HepG2 (cell line): Measurements from ENCODE around the gene TRPV2. TPM values are rescaled to one million over a fixed set of nuclear protein-coding genes. Genes with fewer than 3 reads are reported as not detected.

Experiments
- ADNP ChIP-seq: sonication (generic); formaldehyde crosslinking; IDR thresholded peaks from 2 replicates; pipeline ENCODE4 v1.4.0; 2020; ENCODE audit warnings: missing genetic modification reagents
- ARNT ChIP-seq: fragments of 450-650 bp; IDR thresholded peaks from 2 replicates; pipeline ENCODE4 v1.6.1; 2017
- ATF7 ChIP-seq, 2 experiments: fragments of 450-650 bp in 1 of 2; sonication (generic) in 1 of 2; formaldehyde crosslinking in 1 of 2; IDR thresholded peaks; 2 replicates each; pipeline versions ENCODE4 v1.4.0 to v1.6.1; 2016 to 2020; ENCODE audit warnings: antibody characterized with exemption in 1 of 2, mild to moderate bottlenecking in 1 of 2, missing genetic modification reagents in 1 of 2
- CREB1 ChIP-seq, 2 experiments: fragments of 450-650 bp in 1 of 2; IDR thresholded peaks; 2 replicates each; pipeline ENCODE4 v1.6.1; 2016 to 2017; ENCODE audit warnings: control low read depth in 1 of 2, mild to moderate bottlenecking in 1 of 2, missing compliant biosample characterization in 1 of 2, missing genetic modification characterization in 1 of 2
- HMG20B ChIP-seq: conservative IDR thresholded peaks from 2 replicates; pipeline ENCODE4 v1.6.1; 2016; ENCODE audit warnings: missing genetic modification reagents, missing compliant biosample characterization
- IRF2 ChIP-seq: IDR thresholded peaks from 2 replicates; pipeline ENCODE4 v1.6.1; 2018; ENCODE audit warnings: missing genetic modification reagents, missing compliant biosample characterization
- JDP2 ChIP-seq: sonication (generic); formaldehyde crosslinking; IDR thresholded peaks from 2 replicates; pipeline ENCODE4 v1.8.1; 2022; ENCODE audit warnings: missing genetic modification reagents, borderline replicate concordance
- KDM4B ChIP-seq: sonication (generic); formaldehyde crosslinking; IDR thresholded peaks from 2 replicates; pipeline ENCODE4 v1.4.0; 2020; ENCODE audit warnings: missing genetic modification reagents
- KLF16 ChIP-seq, 2 experiments: sonication (generic) in 1 of 2; formaldehyde crosslinking in 1 of 2; IDR thresholded peaks; 2 replicates each; pipeline versions ENCODE4 v1.6.1 to v1.8.0; 2016 to 2023; ENCODE audit warnings: missing genetic modification reagents in 2 of 2, missing compliant biosample characterization in 1 of 2
- MED13 ChIP-seq: sonication (generic); formaldehyde crosslinking; IDR thresholded peaks from 2 replicates; pipeline ENCODE4 v1.5.0; 2020; ENCODE audit warnings: missing genetic modification reagents
- MLLT10 ChIP-seq: sonication (generic); formaldehyde crosslinking; IDR thresholded peaks from 2 replicates; pipeline ENCODE4 v1.4.0; 2020; ENCODE audit warnings: missing genetic modification reagents
- NFRKB ChIP-seq: fragments of 450-650 bp; IDR thresholded peaks from 2 replicates; pipeline ENCODE4 v1.6.1; 2017
- NKX3-1 ChIP-seq: sonication (generic); formaldehyde crosslinking; IDR thresholded peaks from 2 replicates; pipeline ENCODE4 v1.5.0; 2020; ENCODE audit warnings: missing genetic modification reagents
- SP5 ChIP-seq: IDR thresholded peaks from 2 replicates; pipeline ENCODE4 v1.6.1; 2016; ENCODE audit warnings: low read depth, borderline replicate concordance
- SSRP1 ChIP-seq: IDR thresholded peaks from 2 replicates; pipeline ENCODE4 v1.6.1; 2016; ENCODE audit warnings: control low read depth
- XBP1 ChIP-seq: sonication (generic); formaldehyde crosslinking; IDR thresholded peaks from 2 replicates; pipeline ENCODE4 v1.5.0; 2020; ENCODE audit warnings: missing genetic modification reagents
- ZNF34 ChIP-seq: sonication (generic); formaldehyde crosslinking; IDR thresholded peaks from 2 replicates; pipeline ENCODE4 v1.4.0; 2020; ENCODE audit warnings: mild to moderate bottlenecking, missing genetic modification reagents, borderline replicate concordance
- ZNF354B ChIP-seq: sonication (generic); formaldehyde crosslinking; IDR thresholded peaks from 2 replicates; pipeline ENCODE4 v1.8.0; 2022; ENCODE audit warnings: mild to moderate bottlenecking, missing genetic modification reagents
- ZNF567 ChIP-seq: sonication (generic); formaldehyde crosslinking; IDR thresholded peaks from 2 replicates; pipeline ENCODE4 v1.8.1; 2023; ENCODE audit warnings: mild to moderate bottlenecking, missing genetic modification reagents, borderline replicate concordance
- ZNF850 ChIP-seq: sonication (generic); formaldehyde crosslinking; conservative IDR thresholded peaks from 2 replicates; pipeline ENCODE4 v1.9.0; 2021; ENCODE audit warnings: mild to moderate bottlenecking, missing genetic modification reagents
- polyA plus RNA-seq, 8 experiments: library from polyadenylated mRNA; depleted of rRNA in 3 of 8; stranded (reverse) in 7 of 8; unstranded in 1 of 8; fragments of >200 nt; fragmentation: Illumina TruSeq in 4 of 8; extraction: Trizol in 4 of 8; gene quantifications; 2 replicates each; pipeline versions ENCODE4 v1.2.1 to v1.2.3, GENCODE V29; 2011 to 2016; ENCODE audit warnings: low read depth in 4 of 8, missing spikeins in 1 of 8, mixed read lengths in 1 of 8; ENCODE audit not compliant: insufficient read depth in 1 of 8
- total RNA-seq, 5 experiments: library from RNA; depleted of rRNA; stranded (reverse); fragments of >200 nt; fragmentation: Illumina TruSeq; extraction: Trizol; gene quantifications; 2 replicates each; pipeline ENCODE4 v1.2.3, GENCODE V29; 2016; ENCODE audit warnings: low read depth in 1 of 5
- TF ChIP-seq, protein P1 (sequence below): sonication (generic); formaldehyde crosslinking; IDR thresholded peaks from 2 replicates; pipeline ENCODE4 v1.4.0; 2020; ENCODE audit warnings: missing genetic modification reagents, borderline replicate concordance
- TF ChIP-seq, protein P2 (sequence below): sonication (generic); formaldehyde crosslinking; IDR thresholded peaks from 2 replicates; pipeline ENCODE4 v1.5.1; 2020; ENCODE audit warnings: missing genetic modification reagents, mild to moderate bottlenecking, borderline replicate concordance
- TF ChIP-seq, protein P3 (sequence below): sonication (generic); formaldehyde crosslinking; IDR thresholded peaks from 2 replicates; pipeline ENCODE4 v1.4.0; 2020; ENCODE audit warnings: missing genetic modification reagents
- TF ChIP-seq, protein P4 (sequence below): sonication (generic); formaldehyde crosslinking; conservative IDR thresholded peaks from 2 replicates; pipeline ENCODE4 v1.8.1; 2023; ENCODE audit warnings: missing genetic modification reagents

The TRPV2 gene
- total and polyA plus RNA-seq, 2 of the 13 experiments (the other 11 are each of a cell fraction or from before 2014, with no cell fraction given), result 13.6 to 21.3 TPM

DNA sequence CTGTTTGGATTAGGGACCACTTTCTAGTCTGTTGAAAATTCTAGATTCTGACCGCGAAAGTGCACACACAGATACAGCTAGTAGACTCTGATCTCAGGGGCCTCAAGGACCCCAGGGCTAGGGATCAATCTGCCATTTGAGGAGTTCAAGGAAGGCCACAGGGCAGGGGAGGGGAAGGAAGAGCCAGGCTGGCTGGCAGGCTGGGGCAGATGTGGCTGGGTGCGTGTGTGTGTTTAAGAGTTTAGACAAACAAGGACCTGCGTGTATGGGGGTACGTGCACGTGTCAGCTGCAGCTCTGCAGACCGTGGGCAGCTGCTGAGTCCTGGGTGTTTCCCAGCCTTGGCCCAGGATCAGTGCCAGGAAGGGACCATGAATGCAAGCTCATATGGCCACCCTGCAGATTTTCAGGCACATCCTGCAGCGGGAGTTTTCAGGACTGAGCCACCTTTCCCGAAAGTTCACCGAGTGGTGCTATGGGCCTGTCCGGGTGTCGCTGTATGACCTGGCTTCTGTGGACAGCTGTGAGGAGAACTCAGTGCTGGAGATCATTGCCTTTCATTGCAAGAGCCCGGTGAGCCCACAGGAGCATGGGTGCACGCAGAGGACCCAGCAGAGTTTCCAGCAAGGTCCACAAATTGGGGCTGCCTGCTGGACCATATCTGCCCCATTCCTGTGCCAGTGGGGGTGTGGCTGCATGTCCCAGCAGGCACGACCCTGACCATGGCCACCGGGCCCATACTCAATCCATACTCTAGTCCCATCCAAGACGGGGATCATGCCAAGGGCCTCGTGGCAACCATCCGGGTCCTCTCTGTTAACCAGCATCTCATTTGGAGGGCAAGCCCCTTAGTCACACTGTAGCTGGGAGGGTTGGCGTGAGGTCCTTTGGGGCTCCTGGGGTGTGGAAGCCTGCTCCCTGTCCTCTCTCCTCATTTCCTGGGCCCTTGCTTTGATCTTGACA lies 10.6 kb downstream of the TRPV2 start (continued):
- TF ChIP-seq, protein P1, sequence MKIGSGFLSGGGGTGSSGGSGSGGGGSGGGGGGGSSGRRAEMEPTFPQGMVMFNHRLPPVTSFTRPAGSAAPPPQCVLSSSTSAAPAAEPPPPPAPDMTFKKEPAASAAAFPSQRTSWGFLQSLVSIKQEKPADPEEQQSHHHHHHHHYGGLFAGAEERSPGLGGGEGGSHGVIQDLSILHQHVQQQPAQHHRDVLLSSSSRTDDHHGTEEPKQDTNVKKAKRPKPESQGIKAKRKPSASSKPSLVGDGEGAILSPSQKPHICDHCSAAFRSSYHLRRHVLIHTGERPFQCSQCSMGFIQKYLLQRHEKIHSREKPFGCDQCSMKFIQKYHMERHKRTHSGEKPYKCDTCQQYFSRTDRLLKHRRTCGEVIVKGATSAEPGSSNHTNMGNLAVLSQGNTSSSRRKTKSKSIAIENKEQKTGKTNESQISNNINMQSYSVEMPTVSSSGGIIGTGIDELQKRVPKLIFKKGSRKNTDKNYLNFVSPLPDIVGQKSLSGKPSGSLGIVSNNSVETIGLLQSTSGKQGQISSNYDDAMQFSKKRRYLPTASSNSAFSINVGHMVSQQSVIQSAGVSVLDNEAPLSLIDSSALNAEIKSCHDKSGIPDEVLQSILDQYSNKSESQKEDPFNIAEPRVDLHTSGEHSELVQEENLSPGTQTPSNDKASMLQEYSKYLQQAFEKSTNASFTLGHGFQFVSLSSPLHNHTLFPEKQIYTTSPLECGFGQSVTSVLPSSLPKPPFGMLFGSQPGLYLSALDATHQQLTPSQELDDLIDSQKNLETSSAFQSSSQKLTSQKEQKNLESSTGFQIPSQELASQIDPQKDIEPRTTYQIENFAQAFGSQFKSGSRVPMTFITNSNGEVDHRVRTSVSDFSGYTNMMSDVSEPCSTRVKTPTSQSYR (CRISPR knock-in tag), result no peak; the same call in 1 of the 2 replicates
- TF ChIP-seq ARNT (no peak), KDM4B (CRISPR knock-in tag) (no peak), NFRKB (no peak), MLLT10 (CRISPR knock-in tag) (no peak), ZNF354B (CRISPR knock-in tag) (no peak), HMG20B (CRISPR knock-in tag) (no peak), CREB1 (IDR thresholded peaks at IDR 0.05) (no peak), CREB1 (CRISPR knock-in tag; IDR thresholded peaks at IDR 0.05) (no peak), IRF2 (CRISPR knock-in tag) (no peak), ZNF850 (CRISPR knock-in tag) (no peak), ZNF34 (CRISPR knock-in tag) (no peak), MED13 (no peak), XBP1 (CRISPR knock-in tag) (no peak), ZNF567 (CRISPR knock-in tag) (no peak), SP5 (CRISPR knock-in tag) (no peak), SSRP1 (no peak), JDP2 (CRISPR knock-in tag) (no peak), KLF16 (CRISPR knock-in tag; IDR thresholded peaks at IDR 0.05) (no peak), ADNP (CRISPR knock-in tag) (no peak), ATF7 (IDR thresholded peaks at IDR 0.05) (no peak), ATF7 (CRISPR knock-in tag; IDR thresholded peaks at IDR 0.05) (no peak), NKX3-1 (CRISPR knock-in tag) (0 out of 2 replicates have a peak, but pooled peaks have one; percentile 61)
- TF ChIP-seq, protein P2, sequence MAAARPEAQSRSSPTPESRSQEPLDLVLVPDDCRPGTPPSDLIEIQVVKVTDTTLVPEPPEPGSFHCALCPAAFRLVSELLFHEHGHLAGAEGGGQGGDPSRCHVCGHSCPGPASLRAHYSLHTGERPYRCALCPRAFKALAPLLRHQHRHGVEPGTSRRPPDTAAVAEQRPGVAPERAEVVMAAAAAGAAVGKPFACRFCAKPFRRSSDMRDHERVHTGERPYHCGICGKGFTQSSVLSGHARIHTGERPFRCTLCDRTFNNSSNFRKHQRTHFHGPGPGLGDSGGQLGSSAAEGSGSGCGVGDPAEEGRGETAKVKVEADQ (CRISPR knock-in tag), result no peak
- TF ChIP-seq, protein P3, sequence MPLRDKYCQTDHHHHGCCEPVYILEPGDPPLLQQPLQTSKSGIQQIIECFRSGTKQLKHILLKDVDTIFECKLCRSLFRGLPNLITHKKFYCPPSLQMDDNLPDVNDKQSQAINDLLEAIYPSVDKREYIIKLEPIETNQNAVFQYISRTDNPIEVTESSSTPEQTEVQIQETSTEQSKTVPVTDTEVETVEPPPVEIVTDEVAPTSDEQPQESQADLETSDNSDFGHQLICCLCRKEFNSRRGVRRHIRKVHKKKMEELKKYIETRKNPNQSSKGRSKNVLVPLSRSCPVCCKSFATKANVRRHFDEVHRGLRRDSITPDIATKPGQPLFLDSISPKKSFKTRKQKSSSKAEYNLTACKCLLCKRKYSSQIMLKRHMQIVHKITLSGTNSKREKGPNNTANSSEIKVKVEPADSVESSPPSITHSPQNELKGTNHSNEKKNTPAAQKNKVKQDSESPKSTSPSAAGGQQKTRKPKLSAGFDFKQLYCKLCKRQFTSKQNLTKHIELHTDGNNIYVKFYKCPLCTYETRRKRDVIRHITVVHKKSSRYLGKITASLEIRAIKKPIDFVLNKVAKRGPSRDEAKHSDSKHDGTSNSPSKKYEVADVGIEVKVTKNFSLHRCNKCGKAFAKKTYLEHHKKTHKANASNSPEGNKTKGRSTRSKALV, result no peak
- TF ChIP-seq, protein P4, sequence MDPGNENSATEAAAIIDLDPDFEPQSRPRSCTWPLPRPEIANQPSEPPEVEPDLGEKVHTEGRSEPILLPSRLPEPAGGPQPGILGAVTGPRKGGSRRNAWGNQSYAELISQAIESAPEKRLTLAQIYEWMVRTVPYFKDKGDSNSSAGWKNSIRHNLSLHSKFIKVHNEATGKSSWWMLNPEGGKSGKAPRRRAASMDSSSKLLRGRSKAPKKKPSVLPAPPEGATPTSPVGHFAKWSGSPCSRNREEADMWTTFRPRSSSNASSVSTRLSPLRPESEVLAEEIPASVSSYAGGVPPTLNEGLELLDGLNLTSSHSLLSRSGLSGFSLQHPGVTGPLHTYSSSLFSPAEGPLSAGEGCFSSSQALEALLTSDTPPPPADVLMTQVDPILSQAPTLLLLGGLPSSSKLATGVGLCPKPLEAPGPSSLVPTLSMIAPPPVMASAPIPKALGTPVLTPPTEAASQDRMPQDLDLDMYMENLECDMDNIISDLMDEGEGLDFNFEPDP, result no peak
